WTC11 (cell line): ENCODE data around the gene ANO1. TPM values are rescaled to one million over a fixed set of nuclear protein-coding genes. Genes with fewer than 3 reads are reported as not detected.

ENCODE experiments used
- ATAC-seq: fragments of 200-7000 bp; cut with Tn5 transposase; 2 replicates; pipeline ENCODE4 v1.10.0; 2021; ENCODE audit warnings: mild to moderate bottlenecking, moderate library complexity
- CTCF ChIA-PET: fragments of 300-600 bp; sonication (Branson Sonifier 250); formaldehyde crosslinking; loops from one replicate; lab custom pipeline; 2021; ENCODE audit warnings: antibody characterized with exemption; lab: Charles Lee
- POLR2A ChIA-PET: fragments of 350-600 bp; sonication (Branson Sonifier 250); formaldehyde crosslinking; loops from one replicate; lab custom pipeline; 2021; ENCODE audit warnings: antibody characterized with exemption; lab: Charles Lee
- DNase-seq: peaks from one replicate; pipeline ENCODE4 v3.0.0; 2021; ENCODE audit warnings: low spot score
- H3K27ac Mint-ChIP-seq: 2 replicates; pipeline ENCODE4 v1.8.0; 2021; ENCODE audit warnings: mixed read lengths
- H3K27me3 Mint-ChIP-seq: 2 replicates; pipeline ENCODE4 v1.8.0; 2021; ENCODE audit warnings: low read depth, mild to moderate bottlenecking, moderate library complexity, mixed read lengths
- H3K36me3 Mint-ChIP-seq: 2 replicates; pipeline ENCODE4 v1.8.0; 2021; ENCODE audit warnings: mixed read lengths
- H3K4me1 Mint-ChIP-seq: 2 replicates; pipeline ENCODE4 v1.8.0; 2022; ENCODE audit warnings: mixed read lengths
- H3K4me3 Mint-ChIP-seq: 2 replicates; pipeline ENCODE4 v1.8.0; 2021; ENCODE audit warnings: mild to moderate bottlenecking, moderate library complexity, mixed read lengths
- H3K9me3 Mint-ChIP-seq: 2 replicates; pipeline ENCODE4 v1.8.0; 2021; ENCODE audit warnings: mixed read lengths
- EMX1 ChIP-seq: fragments of 250-450 bp; sonication (Bioruptor Pico); IDR thresholded peaks from 2 replicates; pipeline ENCODE4 v1.8.0; 2021; ENCODE audit warnings: mild to moderate bottlenecking
- ETV6 ChIP-seq: sonication (generic); formaldehyde crosslinking; IDR thresholded peaks from 2 replicates; pipeline ENCODE4 v1.8.1; 2022; ENCODE audit warnings: mild to moderate bottlenecking, missing genetic modification reagents
- FOXK1 ChIP-seq: sonication (generic); formaldehyde crosslinking; IDR thresholded peaks from 2 replicates; pipeline ENCODE4 v1.8.0; 2022; ENCODE audit warnings: mild to moderate bottlenecking, moderate library complexity, missing genetic modification reagents
- FOXP1 ChIP-seq: sonication (generic); formaldehyde crosslinking; IDR thresholded peaks from 2 replicates; pipeline ENCODE4 v1.8.0; 2022; ENCODE audit warnings: missing genetic modification reagents, mild to moderate bottlenecking, moderate library complexity, borderline replicate concordance
- KAT7 ChIP-seq: sonication (generic); formaldehyde crosslinking; IDR thresholded peaks from 2 replicates; pipeline ENCODE4 v1.8.1; 2023; ENCODE audit warnings: missing genetic modification reagents, mild to moderate bottlenecking, borderline replicate concordance
- NFYB ChIP-seq: sonication (generic); formaldehyde crosslinking; conservative IDR thresholded peaks from 2 replicates; pipeline ENCODE4 v1.8.0; 2022; ENCODE audit warnings: low read depth, missing genetic modification reagents
- NR2C2 ChIP-seq: sonication (generic); formaldehyde crosslinking; IDR thresholded peaks from 2 replicates; pipeline ENCODE4 v1.8.0; 2022; ENCODE audit warnings: mild to moderate bottlenecking, missing genetic modification reagents
- OVOL2 ChIP-seq: fragments of 250-450 bp; sonication (Bioruptor Pico); IDR thresholded peaks from 2 replicates; pipeline ENCODE4 v1.9.0; 2021; ENCODE audit warnings: mild to moderate bottlenecking, borderline replicate concordance
- RORB ChIP-seq: fragments of 250-450 bp; sonication (Bioruptor Pico); IDR thresholded peaks from 2 replicates; pipeline ENCODE4 v1.9.0; 2021; ENCODE audit warnings: mild to moderate bottlenecking
- TEAD4 ChIP-seq: sonication (generic); formaldehyde crosslinking; IDR thresholded peaks from 2 replicates; pipeline ENCODE4 v1.8.0; 2022; ENCODE audit warnings: mild to moderate bottlenecking, missing genetic modification reagents
- TP53 ChIP-seq: sonication (generic); formaldehyde crosslinking; IDR thresholded peaks from 2 replicates; pipeline ENCODE4 v1.8.1; 2023; ENCODE audit warnings: mild to moderate bottlenecking, missing genetic modification reagents
- ZNF121 ChIP-seq: sonication (generic); formaldehyde crosslinking; IDR thresholded peaks from 2 replicates; pipeline ENCODE4 v1.8.0; 2023; ENCODE audit warnings: missing genetic modification reagents
- ZNF232 ChIP-seq: sonication (generic); formaldehyde crosslinking; IDR thresholded peaks from 2 replicates; pipeline ENCODE4 v1.8.0; 2022; ENCODE audit warnings: mild to moderate bottlenecking, missing genetic modification reagents
- total RNA-seq: library from RNA; stranded (reverse); gene quantifications from 3 replicates; pipeline ENCODE4 v1.2.3, GENCODE V29; 2021
- TF ChIP-seq, protein P1 (sequence below): sonication (generic); formaldehyde crosslinking; IDR thresholded peaks from 2 replicates; pipeline ENCODE4 v1.8.1; 2023; ENCODE audit warnings: mild to moderate bottlenecking, moderate library complexity, missing genetic modification reagents
- TF ChIP-seq, protein P2 (sequence below): sonication (generic); formaldehyde crosslinking; IDR thresholded peaks from 2 replicates; pipeline ENCODE4 v1.8.1; 2022; ENCODE audit warnings: low read depth, mild to moderate bottlenecking, moderate library complexity, missing genetic modification reagents, borderline replicate concordance
- TF ChIP-seq, protein P3 (sequence below): sonication (generic); formaldehyde crosslinking; IDR thresholded peaks from 2 replicates; pipeline ENCODE4 v1.8.1; 2023; ENCODE audit warnings: mild to moderate bottlenecking, missing genetic modification reagents, moderate library complexity
- TF ChIP-seq, protein P4 (sequence below): sonication (generic); formaldehyde crosslinking; IDR thresholded peaks from 2 replicates; pipeline ENCODE4 v1.8.0; 2022; ENCODE audit warnings: mild to moderate bottlenecking, missing genetic modification reagents
- TF ChIP-seq, protein P5 (sequence below): fragments of 250-450 bp; sonication (Bioruptor Pico); IDR thresholded peaks from 2 replicates; pipeline ENCODE4 v1.9.0; 2021; ENCODE audit warnings: mild to moderate bottlenecking
- TF ChIP-seq, protein P6 (sequence below): sonication (generic); formaldehyde crosslinking; conservative IDR thresholded peaks from 2 replicates; pipeline ENCODE4 v1.8.1; 2022; ENCODE audit warnings: mild to moderate bottlenecking, missing genetic modification reagents
- TF ChIP-seq, protein P7 (sequence below): sonication (generic); formaldehyde crosslinking; conservative IDR thresholded peaks from 2 replicates; pipeline ENCODE4 v1.8.1; 2023; ENCODE audit warnings: mild to moderate bottlenecking, low read depth, missing genetic modification reagents, moderate library complexity

ANO1 gene
- total RNA-seq, 1 experiment from 2014 or later, result 4.1 TPM

DNA sequence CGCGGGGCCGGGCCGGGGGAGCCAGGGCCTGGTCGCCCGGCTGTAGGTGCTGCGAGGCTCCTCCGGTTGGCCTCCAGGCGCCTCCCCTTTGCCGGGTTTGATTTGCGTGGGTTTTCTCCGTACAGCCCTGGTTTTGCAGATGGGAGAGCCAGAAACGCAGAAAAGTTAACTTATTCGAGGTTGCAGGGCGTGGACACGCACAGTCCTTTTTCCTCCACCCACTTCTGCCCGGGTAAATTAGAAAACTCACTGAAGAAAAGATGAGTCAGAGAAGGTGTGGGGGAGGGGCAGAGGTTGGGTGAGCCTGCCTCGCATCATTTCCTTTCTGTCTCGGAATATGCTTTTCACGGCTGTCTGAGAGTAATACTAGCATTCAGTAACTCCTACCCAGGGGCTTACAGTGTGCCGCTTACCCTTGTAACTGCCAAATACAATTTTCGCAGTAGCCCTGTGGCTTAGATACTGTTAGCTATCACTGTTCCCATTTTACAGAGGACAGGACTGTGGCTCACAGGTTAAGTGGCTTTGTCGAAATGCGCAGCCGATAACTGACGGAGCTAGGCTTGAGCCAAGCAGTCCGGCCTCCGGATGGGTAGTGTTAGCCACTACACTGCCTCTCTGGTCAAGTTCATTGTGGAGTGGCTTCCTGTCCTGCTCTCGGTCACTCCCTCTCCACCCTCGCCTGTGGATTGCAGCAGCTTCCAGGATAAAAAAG lies 125.8 kb downstream of the ANO1 start:
- CTCF ChIA-PET, result interaction anchor here (1.0 to 2.3 kb wide), 6 partner anchors 22 to 291 kb away, joined by 3 to 10 read pairs (median 4); no protein-coding TSS in a partner anchor
- H3K27me3 Mint-ChIP-seq, result 0 out of 2 replicates have a peak, but pooled peaks cover 2% of the 10 kb centered on the region
- H3K27ac Mint-ChIP-seq, result peak overlapping the region; percentile 92
- H3K36me3 Mint-ChIP-seq, result peaks cover 38% of the 10 kb centered on the region
- TF ChIP-seq, protein P1, sequence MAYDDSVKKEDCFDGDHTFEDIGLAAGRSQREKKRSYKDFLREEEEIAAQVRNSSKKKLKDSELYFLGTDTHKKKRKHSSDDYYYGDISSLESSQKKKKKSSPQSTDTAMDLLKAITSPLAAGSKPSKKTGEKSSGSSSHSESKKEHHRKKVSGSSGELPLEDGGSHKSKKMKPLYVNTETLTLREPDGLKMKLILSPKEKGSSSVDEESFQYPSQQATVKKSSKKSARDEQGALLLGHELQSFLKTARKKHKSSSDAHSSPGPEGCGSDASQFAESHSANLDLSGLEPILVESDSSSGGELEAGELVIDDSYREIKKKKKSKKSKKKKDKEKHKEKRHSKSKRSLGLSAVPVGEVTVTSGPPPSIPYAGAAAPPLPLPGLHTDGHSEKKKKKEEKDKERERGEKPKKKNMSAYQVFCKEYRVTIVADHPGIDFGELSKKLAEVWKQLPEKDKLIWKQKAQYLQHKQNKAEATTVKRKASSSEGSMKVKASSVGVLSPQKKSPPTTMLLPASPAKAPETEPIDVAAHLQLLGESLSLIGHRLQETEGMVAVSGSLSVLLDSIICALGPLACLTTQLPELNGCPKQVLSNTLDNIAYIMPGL (CRISPR knock-in tag), result 0 out of 2 replicates have a peak, but pooled peaks have one; percentile 15
- no peak for TF ChIP-seq TEAD4 (CRISPR knock-in tag)
- TF ChIP-seq ZNF121 (CRISPR knock-in tag), result no peak
- TF ChIP-seq NFYB (CRISPR knock-in tag), result no peak
- no peak for TF ChIP-seq TP53 (CRISPR knock-in tag)
- TF ChIP-seq KAT7 (CRISPR knock-in tag), result no peak
- TF ChIP-seq, protein P2, sequence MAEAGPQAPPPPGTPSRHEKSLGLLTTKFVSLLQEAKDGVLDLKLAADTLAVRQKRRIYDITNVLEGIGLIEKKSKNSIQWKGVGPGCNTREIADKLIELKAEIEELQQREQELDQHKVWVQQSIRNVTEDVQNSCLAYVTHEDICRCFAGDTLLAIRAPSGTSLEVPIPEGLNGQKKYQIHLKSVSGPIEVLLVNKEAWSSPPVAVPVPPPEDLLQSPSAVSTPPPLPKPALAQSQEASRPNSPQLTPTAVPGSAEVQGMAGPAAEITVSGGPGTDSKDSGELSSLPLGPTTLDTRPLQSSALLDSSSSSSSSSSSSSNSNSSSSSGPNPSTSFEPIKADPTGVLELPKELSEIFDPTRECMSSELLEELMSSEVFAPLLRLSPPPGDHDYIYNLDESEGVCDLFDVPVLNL (CRISPR knock-in tag), result no peak
- no peak for TF ChIP-seq FOXK1
- TF ChIP-seq, protein P3, sequence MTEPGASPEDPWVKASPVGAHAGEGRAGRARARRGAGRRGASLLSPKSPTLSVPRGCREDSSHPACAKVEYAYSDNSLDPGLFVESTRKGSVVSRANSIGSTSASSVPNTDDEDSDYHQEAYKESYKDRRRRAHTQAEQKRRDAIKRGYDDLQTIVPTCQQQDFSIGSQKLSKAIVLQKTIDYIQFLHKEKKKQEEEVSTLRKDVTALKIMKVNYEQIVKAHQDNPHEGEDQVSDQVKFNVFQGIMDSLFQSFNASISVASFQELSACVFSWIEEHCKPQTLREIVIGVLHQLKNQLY (CRISPR knock-in tag), result peak; percentile 4; the same call in 1 of the 2 replicates
- TF ChIP-seq ZNF232 (CRISPR knock-in tag), result no peak
- no peak for TF ChIP-seq NR2C2 (CRISPR knock-in tag)
- TF ChIP-seq, protein P4, sequence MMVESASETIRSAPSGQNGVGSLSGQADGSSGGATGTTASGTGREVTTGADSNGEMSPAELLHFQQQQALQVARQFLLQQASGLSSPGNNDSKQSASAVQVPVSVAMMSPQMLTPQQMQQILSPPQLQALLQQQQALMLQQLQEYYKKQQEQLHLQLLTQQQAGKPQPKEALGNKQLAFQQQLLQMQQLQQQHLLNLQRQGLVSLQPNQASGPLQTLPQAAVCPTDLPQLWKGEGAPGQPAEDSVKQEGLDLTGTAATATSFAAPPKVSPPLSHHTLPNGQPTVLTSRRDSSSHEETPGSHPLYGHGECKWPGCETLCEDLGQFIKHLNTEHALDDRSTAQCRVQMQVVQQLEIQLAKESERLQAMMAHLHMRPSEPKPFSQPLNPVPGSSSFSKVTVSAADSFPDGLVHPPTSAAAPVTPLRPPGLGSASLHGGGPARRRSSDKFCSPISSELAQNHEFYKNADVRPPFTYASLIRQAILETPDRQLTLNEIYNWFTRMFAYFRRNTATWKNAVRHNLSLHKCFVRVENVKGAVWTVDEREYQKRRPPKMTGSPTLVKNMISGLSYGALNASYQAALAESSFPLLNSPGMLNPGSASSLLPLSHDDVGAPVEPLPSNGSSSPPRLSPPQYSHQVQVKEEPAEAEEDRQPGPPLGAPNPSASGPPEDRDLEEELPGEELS, result peak; percentile 8; the same call in 1 of the 2 replicates
- TF ChIP-seq, protein P5, sequence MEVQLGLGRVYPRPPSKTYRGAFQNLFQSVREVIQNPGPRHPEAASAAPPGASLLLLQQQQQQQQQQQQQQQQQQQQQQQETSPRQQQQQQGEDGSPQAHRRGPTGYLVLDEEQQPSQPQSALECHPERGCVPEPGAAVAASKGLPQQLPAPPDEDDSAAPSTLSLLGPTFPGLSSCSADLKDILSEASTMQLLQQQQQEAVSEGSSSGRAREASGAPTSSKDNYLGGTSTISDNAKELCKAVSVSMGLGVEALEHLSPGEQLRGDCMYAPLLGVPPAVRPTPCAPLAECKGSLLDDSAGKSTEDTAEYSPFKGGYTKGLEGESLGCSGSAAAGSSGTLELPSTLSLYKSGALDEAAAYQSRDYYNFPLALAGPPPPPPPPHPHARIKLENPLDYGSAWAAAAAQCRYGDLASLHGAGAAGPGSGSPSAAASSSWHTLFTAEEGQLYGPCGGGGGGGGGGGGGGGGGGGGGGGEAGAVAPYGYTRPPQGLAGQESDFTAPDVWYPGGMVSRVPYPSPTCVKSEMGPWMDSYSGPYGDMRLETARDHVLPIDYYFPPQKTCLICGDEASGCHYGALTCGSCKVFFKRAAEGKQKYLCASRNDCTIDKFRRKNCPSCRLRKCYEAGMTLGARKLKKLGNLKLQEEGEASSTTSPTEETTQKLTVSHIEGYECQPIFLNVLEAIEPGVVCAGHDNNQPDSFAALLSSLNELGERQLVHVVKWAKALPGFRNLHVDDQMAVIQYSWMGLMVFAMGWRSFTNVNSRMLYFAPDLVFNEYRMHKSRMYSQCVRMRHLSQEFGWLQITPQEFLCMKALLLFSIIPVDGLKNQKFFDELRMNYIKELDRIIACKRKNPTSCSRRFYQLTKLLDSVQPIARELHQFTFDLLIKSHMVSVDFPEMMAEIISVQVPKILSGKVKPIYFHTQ (CRISPR knock-in tag), result no peak
- TF ChIP-seq, protein P6, sequence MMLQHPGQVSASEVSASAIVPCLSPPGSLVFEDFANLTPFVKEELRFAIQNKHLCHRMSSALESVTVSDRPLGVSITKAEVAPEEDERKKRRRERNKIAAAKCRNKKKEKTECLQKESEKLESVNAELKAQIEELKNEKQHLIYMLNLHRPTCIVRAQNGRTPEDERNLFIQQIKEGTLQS (CRISPR knock-in tag), result no peak
- no peak for TF ChIP-seq RORB (CRISPR knock-in tag)
- TF ChIP-seq ETV6 (CRISPR knock-in tag), result no peak
- no peak for TF ChIP-seq EMX1 (CRISPR knock-in tag)
- TF ChIP-seq, protein P7, sequence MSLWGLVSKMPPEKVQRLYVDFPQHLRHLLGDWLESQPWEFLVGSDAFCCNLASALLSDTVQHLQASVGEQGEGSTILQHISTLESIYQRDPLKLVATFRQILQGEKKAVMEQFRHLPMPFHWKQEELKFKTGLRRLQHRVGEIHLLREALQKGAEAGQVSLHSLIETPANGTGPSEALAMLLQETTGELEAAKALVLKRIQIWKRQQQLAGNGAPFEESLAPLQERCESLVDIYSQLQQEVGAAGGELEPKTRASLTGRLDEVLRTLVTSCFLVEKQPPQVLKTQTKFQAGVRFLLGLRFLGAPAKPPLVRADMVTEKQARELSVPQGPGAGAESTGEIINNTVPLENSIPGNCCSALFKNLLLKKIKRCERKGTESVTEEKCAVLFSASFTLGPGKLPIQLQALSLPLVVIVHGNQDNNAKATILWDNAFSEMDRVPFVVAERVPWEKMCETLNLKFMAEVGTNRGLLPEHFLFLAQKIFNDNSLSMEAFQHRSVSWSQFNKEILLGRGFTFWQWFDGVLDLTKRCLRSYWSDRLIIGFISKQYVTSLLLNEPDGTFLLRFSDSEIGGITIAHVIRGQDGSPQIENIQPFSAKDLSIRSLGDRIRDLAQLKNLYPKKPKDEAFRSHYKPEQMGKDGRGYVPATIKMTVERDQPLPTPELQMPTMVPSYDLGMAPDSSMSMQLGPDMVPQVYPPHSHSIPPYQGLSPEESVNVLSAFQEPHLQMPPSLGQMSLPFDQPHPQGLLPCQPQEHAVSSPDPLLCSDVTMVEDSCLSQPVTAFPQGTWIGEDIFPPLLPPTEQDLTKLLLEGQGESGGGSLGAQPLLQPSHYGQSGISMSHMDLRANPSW (CRISPR knock-in tag), result no peak
- no peak for TF ChIP-seq OVOL2 (CRISPR knock-in tag)
- no peak for TF ChIP-seq FOXP1 (CRISPR knock-in tag)
- H3K4me1 Mint-ChIP-seq, result peaks cover 63% of the 10 kb centered on the region
- POLR2A ChIA-PET, result interaction anchor here (0.6 to 1.5 kb wide), 3 partner anchors 9 to 154 kb away, joined by 3 to 5 read pairs (median 4); no protein-coding TSS in a partner anchor
- peaks cover 8% of the 10 kb centered on the region; the same call in 1 of the 2 replicates for H3K9me3 Mint-ChIP-seq
- ATAC-seq (no peak), DNase-seq (no peak)
- H3K4me3 Mint-ChIP-seq, result peak overlapping the region; percentile 88
